Smooth muscle cell (in vitro differentiated cells): ENCODE measurements around the gene KIF15. TPM values are rescaled to one million over a fixed set of nuclear protein-coding genes. Genes with fewer than 3 reads are reported as not detected.
A peak's percentile ranks its signal among the peaks of the same experiment; 100 is the strongest.
"Not testable (repeated sequence)": the region's sequence is repeated elsewhere in the genome, so short reads cannot be mapped to it uniquely, and the experiment has no call there.

Source experiments
- DNase-seq: peaks from one replicate; lab custom pipeline; 2025; ENCODE audit not compliant: unreplicated experiment; lab: John Stamatoyannopoulos, UW
- H2AFZ ChIP-seq: fragments of 200-600 bp; sonication (generic); 2 replicates; pipeline ENCODE4 v1.6.0; 2016; ENCODE audit warnings: antibody characterized with exemption, low read depth, mild to moderate bottlenecking
- H3F3A ChIP-seq: fragments of 200-600 bp; sonication (generic); 2 replicates; pipeline ENCODE4 v1.6.0; 2017; ENCODE audit warnings: antibody characterized with exemption, low read depth
- H3K27ac ChIP-seq: fragments of 200-600 bp; sonication (generic); 2 replicates; pipeline ENCODE4 v1.5.1; 2016; ENCODE audit warnings: low read depth, mild to moderate bottlenecking
- H3K27me3 ChIP-seq: fragments of 200-600 bp; sonication (generic); 2 replicates; pipeline ENCODE4 v1.6.1; 2016; ENCODE audit warnings: low read depth, mild to moderate bottlenecking
- H3K36me3 ChIP-seq: fragments of 200-600 bp; sonication (generic); 2 replicates; pipeline ENCODE4 v1.5.1; 2016; ENCODE audit warnings: low read depth
- H3K4me1 ChIP-seq: fragments of 200-600 bp; sonication (generic); 2 replicates; pipeline ENCODE4 v1.5.1; 2016; ENCODE audit warnings: low read depth
- H3K4me2 ChIP-seq: fragments of 200-600 bp; sonication (generic); 2 replicates; pipeline ENCODE4 v1.6.0; 2016; ENCODE audit warnings: mild to moderate bottlenecking
- H3K4me3 ChIP-seq: fragments of 200-600 bp; sonication (generic); 2 replicates; pipeline ENCODE4 v1.5.1; 2016; ENCODE audit warnings: mild to moderate bottlenecking
- H3K79me2 ChIP-seq: fragments of 200-600 bp; sonication (generic); 2 replicates; pipeline ENCODE4 v1.6.0; 2016; ENCODE audit warnings: low read depth, mild to moderate bottlenecking
- H3K9ac ChIP-seq: fragments of 200-600 bp; sonication (generic); 2 replicates; pipeline ENCODE4 v1.6.0; 2016; ENCODE audit warnings: low read depth
- H3K9me3 ChIP-seq: fragments of 200-600 bp; sonication (generic); replicated peaks from 2 replicates; pipeline ENCODE4 v1.5.1; 2016; ENCODE audit warnings: low read depth
- H4K20me1 ChIP-seq: fragments of 200-600 bp; sonication (generic); 2 replicates; pipeline ENCODE4 v1.6.0; 2016; ENCODE audit warnings: low read depth
- WGBS: methylation state at CpG from one replicate; pipeline ENCODE4 v1.1.7; 2016; ENCODE audit warnings: low lambda C conversion rate; 5-methylcytosine and 5-hydroxymethylcytosine counted together
- polyA plus RNA-seq: library from polyadenylated mRNA; unstranded; fragments of >200 nt; fragmentation: Nextera tagmentation; extraction: Ambion mirVana; gene quantifications from 2 replicates; pipeline ENCODE4 v1.2.1, GENCODE V29; 2016
- total RNA-seq: library from RNA; depleted of rRNA; stranded (reverse); fragments of >200 nt; gene quantifications from 2 replicates; pipeline ENCODE4 v1.2.3, GENCODE V29; 2014
- TF ChIP-seq, protein P1 (sequence below): fragments of 200-600 bp; sonication (generic); IDR thresholded peaks from 2 replicates; pipeline ENCODE4 v1.5.1; 2017; ENCODE audit warnings: borderline replicate concordance, mild to moderate bottlenecking, antibody characterized with exemption; ENCODE audit not compliant: insufficient read depth, poor library complexity, severe bottlenecking

KIF15 gene
- total and polyA plus RNA-seq, 2 experiments from 2014 or later, result 2.8 to 6.2 TPM

DNA sequence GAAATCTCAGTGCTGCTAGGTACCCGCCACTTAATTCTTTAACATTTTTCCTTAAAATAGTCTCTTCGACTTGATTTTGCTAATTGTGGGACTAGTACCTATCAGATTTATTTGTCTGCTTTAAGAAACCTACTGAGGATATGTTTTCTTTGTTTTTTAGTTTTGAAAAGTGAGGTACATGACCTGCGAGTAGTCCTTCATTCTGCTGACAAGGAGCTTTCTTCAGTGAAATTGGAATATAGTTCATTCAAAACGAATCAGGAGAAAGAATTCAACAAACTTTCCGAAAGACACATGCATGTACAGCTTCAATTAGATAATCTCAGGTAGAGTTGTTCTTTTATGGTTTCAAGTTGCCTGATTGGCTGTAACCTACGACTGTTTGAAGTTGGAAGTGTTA is 53.2 kb downstream of the KIF15 start:
- Histone ChIP-seq H2AFZ (no peak overlapping the region), H3K27me3 (no peaks in the 10 kb centered on the region), H3K79me2 (no peaks in the 10 kb centered on the region), H3K4me3 (no peak overlapping the region), H3K4me1 (no peaks in the 10 kb centered on the region), H3K4me2 (no peak overlapping the region), H3K36me3 (no peaks in the 10 kb centered on the region), H3K27ac (no peak overlapping the region), H3K9ac (no peak overlapping the region), H3F3A (no peaks in the 10 kb centered on the region), H4K20me1 (no peaks in the 10 kb centered on the region), H3K9me3 (no peaks in the 10 kb centered on the region)
- no peak for DNase-seq
- TF ChIP-seq, protein P1, sequence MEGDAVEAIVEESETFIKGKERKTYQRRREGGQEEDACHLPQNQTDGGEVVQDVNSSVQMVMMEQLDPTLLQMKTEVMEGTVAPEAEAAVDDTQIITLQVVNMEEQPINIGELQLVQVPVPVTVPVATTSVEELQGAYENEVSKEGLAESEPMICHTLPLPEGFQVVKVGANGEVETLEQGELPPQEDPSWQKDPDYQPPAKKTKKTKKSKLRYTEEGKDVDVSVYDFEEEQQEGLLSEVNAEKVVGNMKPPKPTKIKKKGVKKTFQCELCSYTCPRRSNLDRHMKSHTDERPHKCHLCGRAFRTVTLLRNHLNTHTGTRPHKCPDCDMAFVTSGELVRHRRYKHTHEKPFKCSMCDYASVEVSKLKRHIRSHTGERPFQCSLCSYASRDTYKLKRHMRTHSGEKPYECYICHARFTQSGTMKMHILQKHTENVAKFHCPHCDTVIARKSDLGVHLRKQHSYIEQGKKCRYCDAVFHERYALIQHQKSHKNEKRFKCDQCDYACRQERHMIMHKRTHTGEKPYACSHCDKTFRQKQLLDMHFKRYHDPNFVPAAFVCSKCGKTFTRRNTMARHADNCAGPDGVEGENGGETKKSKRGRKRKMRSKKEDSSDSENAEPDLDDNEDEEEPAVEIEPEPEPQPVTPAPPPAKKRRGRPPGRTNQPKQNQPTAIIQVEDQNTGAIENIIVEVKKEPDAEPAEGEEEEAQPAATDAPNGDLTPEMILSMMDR, result no peak
- WGBS, result 97% methylated on average over 6 of the region's 6 CpGs

DNA sequence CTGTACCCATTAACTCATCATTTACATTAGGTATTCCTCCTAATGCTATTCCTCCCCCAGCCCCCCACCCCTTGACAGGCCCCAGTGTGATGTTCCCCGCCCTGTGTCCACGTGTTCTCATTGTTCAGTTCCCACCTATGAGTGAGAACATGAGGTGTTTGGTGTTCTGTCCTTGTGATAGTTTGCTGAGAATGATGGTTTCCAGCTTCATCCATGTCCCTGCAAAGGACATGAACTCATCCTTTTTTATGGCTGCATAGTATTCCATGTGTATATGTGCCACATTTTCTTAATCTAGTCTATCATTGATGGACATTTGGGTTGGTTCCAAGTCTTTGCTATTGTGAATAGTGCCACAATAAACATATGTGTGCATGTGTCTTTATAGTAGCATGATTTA is 54.7 kb downstream of the KIF15 start:
- WGBS, result no CpG with 5 or more reads among the region's 2 CpGs
- not testable (repeated sequence) for H3K4me1 ChIP-seq, H2AFZ ChIP-seq, H3K27ac ChIP-seq, H3K9ac ChIP-seq, H3K4me2 ChIP-seq, H3K79me2 ChIP-seq, H3K9me3 ChIP-seq, H4K20me1 ChIP-seq, H3K36me3 ChIP-seq, H3F3A ChIP-seq, H3K4me3 ChIP-seq, DNase-seq, H3K27me3 ChIP-seq

GRCh38 chr3:44821206-44821605 is 59.6 kb downstream of the KIF15 start:
- not testable (repeated sequence) for H3F3A ChIP-seq, H3K9ac ChIP-seq, H2AFZ ChIP-seq, H3K4me1 ChIP-seq, H3K9me3 ChIP-seq, H3K27ac ChIP-seq, H3K4me3 ChIP-seq, H3K4me2 ChIP-seq, DNase-seq, H4K20me1 ChIP-seq, H3K36me3 ChIP-seq, H3K79me2 ChIP-seq, H3K27me3 ChIP-seq
- 96% methylated on average over 7 of the region's 34 CpGs for WGBS

- WGBS, result 63% methylated on average over 2 of the region's 2 CpGs
- no peaks in the 10 kb centered on the region for H3F3A ChIP-seq
- H3K4me3 ChIP-seq, result no peak overlapping the region
- no peaks in the 10 kb centered on the region for H3K79me2 ChIP-seq
- no peak overlapping the region for H3K4me2 ChIP-seq
- TF ChIP-seq, protein P1, result no peak
- DNase-seq, result no peak
- no peaks in the 10 kb centered on the region for H4K20me1 ChIP-seq
- H3K27me3 ChIP-seq, result no peaks in the 10 kb centered on the region
- no peaks in the 10 kb centered on the region for H3K9me3 ChIP-seq
- no peak overlapping the region for H2AFZ ChIP-seq
- no peaks in the 10 kb centered on the region for H3K36me3 ChIP-seq
- H3K4me1 ChIP-seq, result no peaks in the 10 kb centered on the region
- H3K27ac ChIP-seq, result peak overlapping the region; percentile 54
- no peak overlapping the region for H3K9ac ChIP-seq
Observed at GRCh38 chr3:44825264-44825925, 63.8 kb downstream of the KIF15 start.

- Histone ChIP-seq H3K79me2 (no peaks in the 10 kb centered on the region), H3K9ac (no peak overlapping the region)
- TF ChIP-seq, protein P1, result no peak
Observed at GRCh38 chr3:44827196-44827595, 65.6 kb downstream of the KIF15 start.

More at GRCh38 chr3:44827196-44827595, 65.6 kb downstream of the KIF15 start:
- H3F3A ChIP-seq, result no peaks in the 10 kb centered on the region
- no peaks in the 10 kb centered on the region for H3K27me3 ChIP-seq
- H2AFZ ChIP-seq, result no peak overlapping the region
- no peaks in the 10 kb centered on the region for H3K4me1 ChIP-seq
- DNase-seq, result no peak
- no peaks in the 10 kb centered on the region for H4K20me1 ChIP-seq
- WGBS, result 96% methylated on average over 3 of the region's 3 CpGs
- H3K27ac ChIP-seq, result no peak overlapping the region
- H3K36me3 ChIP-seq, result no peaks in the 10 kb centered on the region
- no peak overlapping the region for H3K4me3 ChIP-seq
- H3K9me3 ChIP-seq, result no peaks in the 10 kb centered on the region
- H3K4me2 ChIP-seq, result no peak overlapping the region
